Measurements from ENCODE around the gene ZDHHC20. TPM values are rescaled to one million over a fixed set of nuclear protein-coding genes. Genes with fewer than 3 reads are reported as not detected.

The ZDHHC20 gene
- total RNA-seq, 1 donor from 2014 or later = 64.0 TPM

GRCh38 chr13:21347753-21348318 is 111.3 kb downstream of the ZDHHC20 start:
- DNase-seq (ENCODE audit: low spot score) = no peak
- TF ChIP-seq, protein P1, sequence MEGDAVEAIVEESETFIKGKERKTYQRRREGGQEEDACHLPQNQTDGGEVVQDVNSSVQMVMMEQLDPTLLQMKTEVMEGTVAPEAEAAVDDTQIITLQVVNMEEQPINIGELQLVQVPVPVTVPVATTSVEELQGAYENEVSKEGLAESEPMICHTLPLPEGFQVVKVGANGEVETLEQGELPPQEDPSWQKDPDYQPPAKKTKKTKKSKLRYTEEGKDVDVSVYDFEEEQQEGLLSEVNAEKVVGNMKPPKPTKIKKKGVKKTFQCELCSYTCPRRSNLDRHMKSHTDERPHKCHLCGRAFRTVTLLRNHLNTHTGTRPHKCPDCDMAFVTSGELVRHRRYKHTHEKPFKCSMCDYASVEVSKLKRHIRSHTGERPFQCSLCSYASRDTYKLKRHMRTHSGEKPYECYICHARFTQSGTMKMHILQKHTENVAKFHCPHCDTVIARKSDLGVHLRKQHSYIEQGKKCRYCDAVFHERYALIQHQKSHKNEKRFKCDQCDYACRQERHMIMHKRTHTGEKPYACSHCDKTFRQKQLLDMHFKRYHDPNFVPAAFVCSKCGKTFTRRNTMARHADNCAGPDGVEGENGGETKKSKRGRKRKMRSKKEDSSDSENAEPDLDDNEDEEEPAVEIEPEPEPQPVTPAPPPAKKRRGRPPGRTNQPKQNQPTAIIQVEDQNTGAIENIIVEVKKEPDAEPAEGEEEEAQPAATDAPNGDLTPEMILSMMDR (IDR thresholded peaks at IDR 0.05) = no peak
- Mint-ChIP-seq H3K4me1 (ENCODE audit: low read depth) (no peaks in the 10 kb centered on the region), H3K4me3 (ENCODE audit: unreplicated experiment) (no peak overlapping the region), H3K27ac (ENCODE audit: unreplicated experiment) (no peak overlapping the region), H3K27me3 (ENCODE audit: low read depth) (no peaks in the 10 kb centered on the region), H3K36me3 (ENCODE audit: low read depth) (no peaks in the 10 kb centered on the region), H3K9me3 (ENCODE audit: low read depth) (no peaks in the 10 kb centered on the region)

DNA sequence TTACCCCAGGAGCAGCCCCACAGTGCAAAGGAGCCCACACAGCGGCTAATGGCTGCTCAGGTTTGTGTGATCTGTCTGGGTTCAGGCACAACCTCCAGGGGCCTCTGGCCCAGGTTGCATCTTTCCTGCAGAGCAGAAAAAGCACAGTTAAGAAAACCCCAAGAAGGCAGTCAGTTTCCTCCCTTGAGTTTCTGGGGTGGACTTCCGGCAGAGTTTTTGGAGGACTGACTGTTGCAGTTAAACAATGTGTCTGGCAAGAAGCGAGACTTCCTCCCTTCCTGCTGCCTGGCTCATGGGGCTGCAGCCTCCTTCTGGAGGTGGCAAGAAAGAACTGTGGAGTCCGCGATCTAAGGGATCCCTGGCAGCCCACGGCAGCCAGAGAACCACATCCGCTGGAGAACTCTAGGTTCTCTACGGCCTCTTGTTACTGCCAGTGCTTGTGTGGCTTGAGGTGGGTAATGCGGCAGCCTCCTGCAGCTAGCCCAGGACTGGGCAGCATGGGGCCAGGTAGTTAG is 114.4 kb downstream of the ZDHHC20 start:
- Mint-ChIP-seq H3K4me3 (ENCODE audit: unreplicated experiment) (no peak overlapping the region), H3K27me3 (ENCODE audit: low read depth) (no peaks in the 10 kb centered on the region), H3K9me3 (ENCODE audit: low read depth) (no peaks in the 10 kb centered on the region), H3K4me1 (ENCODE audit: low read depth) (no peaks in the 10 kb centered on the region), H3K27ac (ENCODE audit: unreplicated experiment) (no peak overlapping the region), H3K36me3 (ENCODE audit: low read depth) (no peaks in the 10 kb centered on the region)
- TF ChIP-seq, protein P1 (IDR thresholded peaks at IDR 0.05) = no peak
- DNase-seq (ENCODE audit: low spot score) = no peak

DNA sequence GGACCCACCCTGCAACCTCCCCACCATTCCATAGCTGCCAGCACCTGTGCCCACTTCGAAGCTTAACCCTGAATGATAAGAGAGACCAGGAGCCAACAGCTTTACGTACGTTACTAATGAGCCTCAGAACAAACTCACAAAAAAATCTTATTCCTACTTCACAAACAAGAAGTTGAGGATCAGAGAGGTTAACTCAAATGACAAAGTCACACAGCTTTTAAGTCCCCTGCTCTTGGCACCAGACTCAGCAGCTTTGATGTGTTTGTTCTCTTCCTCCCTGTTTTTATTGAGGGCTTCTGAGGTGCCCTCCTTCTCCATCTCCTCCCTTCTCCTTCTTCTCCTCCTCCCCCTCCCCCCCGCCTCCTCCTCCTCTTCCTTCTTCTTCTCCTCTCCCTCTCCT is 115.4 kb downstream of the ZDHHC20 start:
- no peak overlapping the region for H3K4me3 Mint-ChIP-seq (ENCODE audit: unreplicated experiment)
- TF ChIP-seq, protein P1 (IDR thresholded peaks at IDR 0.05) = no peak
- no peak for DNase-seq (ENCODE audit: low spot score)
- no peaks in the 10 kb centered on the region for H3K4me1 Mint-ChIP-seq (ENCODE audit: low read depth)
- H3K9me3 Mint-ChIP-seq (ENCODE audit: low read depth) = no peaks in the 10 kb centered on the region
- H3K36me3 Mint-ChIP-seq (ENCODE audit: low read depth) = no peaks in the 10 kb centered on the region
- no peaks in the 10 kb centered on the region for H3K27me3 Mint-ChIP-seq (ENCODE audit: low read depth)
- no peak overlapping the region for H3K27ac Mint-ChIP-seq (ENCODE audit: unreplicated experiment)

- no peaks in the 10 kb centered on the region for H3K4me1 Mint-ChIP-seq (ENCODE audit: low read depth)
- H3K36me3 Mint-ChIP-seq (ENCODE audit: low read depth) = no peaks in the 10 kb centered on the region
- no peaks in the 10 kb centered on the region for H3K27me3 Mint-ChIP-seq (ENCODE audit: low read depth)
- no peak for DNase-seq (ENCODE audit: low spot score)
- H3K27ac Mint-ChIP-seq (ENCODE audit: unreplicated experiment) = no peak overlapping the region
- no peaks in the 10 kb centered on the region for H3K9me3 Mint-ChIP-seq (ENCODE audit: low read depth)
- TF ChIP-seq, protein P1 (IDR thresholded peaks at IDR 0.05) = no peak
- H3K4me3 Mint-ChIP-seq (ENCODE audit: unreplicated experiment) = no peak overlapping the region
These were observed 116.2 kb downstream of the ZDHHC20 start for GRCh38 chr13:21342699-21343442.

DNA sequence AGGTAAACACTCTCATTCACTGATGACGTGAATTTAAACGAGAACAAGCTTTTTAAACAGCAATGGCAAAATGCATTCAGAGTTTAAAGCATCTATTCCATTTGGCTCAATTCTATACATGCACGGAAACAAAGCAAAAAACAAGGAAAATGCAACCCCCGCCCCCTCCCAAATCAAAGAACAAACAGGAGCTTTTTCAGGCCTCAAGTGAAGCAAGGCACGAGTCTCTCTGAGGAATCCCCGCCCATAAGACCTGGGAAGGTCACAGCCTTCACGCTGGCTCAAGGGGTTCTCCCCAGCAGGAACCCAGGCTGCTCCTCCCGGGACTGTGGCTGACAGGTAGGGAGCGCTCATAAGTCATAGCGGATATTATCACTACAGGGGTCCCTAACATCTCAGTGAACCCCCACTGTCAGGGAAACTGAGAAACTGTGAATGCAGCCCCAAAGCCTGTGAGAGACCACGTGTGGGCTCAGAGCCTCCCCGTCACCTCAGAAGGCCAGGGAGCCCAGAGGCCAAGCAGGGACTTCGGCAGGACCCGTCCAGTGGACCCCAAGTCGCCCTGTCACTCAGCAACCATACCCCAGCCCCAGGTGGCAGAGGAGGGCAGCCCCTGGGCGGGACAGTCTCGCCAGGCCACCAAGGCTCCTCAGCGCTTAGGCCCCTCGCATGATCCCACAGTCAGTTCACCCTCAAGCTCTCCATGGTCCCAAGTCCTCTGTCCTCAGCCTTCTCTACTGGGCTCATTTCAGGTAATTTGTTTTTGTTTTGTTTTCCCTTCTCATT is 117.3 kb downstream of the ZDHHC20 start:
- Mint-ChIP-seq H3K36me3 (ENCODE audit: low read depth) (no peaks in the 10 kb centered on the region), H3K27me3 (ENCODE audit: low read depth) (no peaks in the 10 kb centered on the region), H3K27ac (ENCODE audit: unreplicated experiment) (no peak overlapping the region)

More for the DNA sequence above, 117.3 kb downstream of the ZDHHC20 start:
- TF ChIP-seq, protein P1 (IDR thresholded peaks at IDR 0.05) = no peak
- Mint-ChIP-seq H3K4me3 (ENCODE audit: unreplicated experiment) (no peak overlapping the region), H3K4me1 (ENCODE audit: low read depth) (no peaks in the 10 kb centered on the region), H3K9me3 (ENCODE audit: low read depth) (no peaks in the 10 kb centered on the region)
- DNase-seq (ENCODE audit: low spot score) = no peak
